MCF 10A (cell line): ENCODE measurements around the gene KLHL7. TPM values are rescaled to one million over a fixed set of nuclear protein-coding genes. Genes with fewer than 3 reads are reported as not detected.
"Not testable (repeated sequence)": the region's sequence is repeated elsewhere in the genome, so short reads cannot be mapped to it uniquely, and the experiment has no call there.

Experiments
- BruUV-seq: library from RNA; stranded (reverse); fragments of 400-500 nt; replicated peaks from 2 replicates; lab custom pipeline; 2021; lab: Mats Ljungman, UMichigan
- CTCF ChIA-PET: fragments of 300-600 bp; sonication (Branson Sonifier 250); formaldehyde crosslinking; extraction: SDS; loops from one replicate; lab custom pipeline; 2021; ENCODE audit warnings: antibody characterized with exemption, inconsistent platforms; lab: Yijun Ruan, JAX
- POLR2A ChIA-PET: fragments of 300-600, 350-650 bp; sonication (Branson Sonifier 250); formaldehyde crosslinking; extraction: SDS; loops from one replicate; lab custom pipeline; 2020; ENCODE audit warnings: antibody characterized with exemption, inconsistent platforms; lab: Yijun Ruan, JAX
- DNase-seq: peaks from one replicate; pipeline ENCODE4 v3.0.0-alpha.2; 2018; ENCODE audit not compliant: unreplicated experiment
- H3K27ac Mint-ChIP-seq: one replicate; pipeline ENCODE4 v1.8.0; 2022; ENCODE audit warnings: mild to moderate bottlenecking, low read depth, mixed read lengths; ENCODE audit not compliant: unreplicated experiment
- H3K27me3 Mint-ChIP-seq: one replicate; pipeline ENCODE4 v1.8.0; 2022; ENCODE audit warnings: mixed read lengths; ENCODE audit not compliant: insufficient read depth, unreplicated experiment
- H3K36me3 Mint-ChIP-seq: one replicate; pipeline ENCODE4 v1.8.0; 2022; ENCODE audit warnings: mild to moderate bottlenecking, moderate library complexity, mixed read lengths; ENCODE audit not compliant: insufficient read depth, unreplicated experiment
- H3K4me1 Mint-ChIP-seq: one replicate; pipeline ENCODE4 v1.8.0; 2022; ENCODE audit warnings: mixed read lengths; ENCODE audit not compliant: insufficient read depth, unreplicated experiment
- H3K4me3 Mint-ChIP-seq: one replicate; pipeline ENCODE4 v1.8.0; 2022; ENCODE audit warnings: mild to moderate bottlenecking, moderate library complexity, mixed read lengths; ENCODE audit not compliant: unreplicated experiment
- H3K9me3 Mint-ChIP-seq: one replicate; pipeline ENCODE4 v1.8.0; 2022; ENCODE audit warnings: mixed read lengths; ENCODE audit not compliant: unreplicated experiment
- intact Hi-C: fragments of 100-400 bp; cut with micrococcal nuclease; formaldehyde crosslinking; loops from 2 replicates; pipeline ENCODE4 v1.14.1; 2022
- total RNA-seq: library from RNA; stranded (reverse); gene quantifications from 2 replicates; pipeline ENCODE4 v1.2.3, GENCODE V29; 2022
- TF ChIP-seq, protein P1 (sequence below): fragments of 200-600 bp; IDR thresholded peaks from one replicate; pipeline ENCODE4 v1.8.0; 2022; ENCODE audit warnings: antibody characterized with exemption, mild to moderate bottlenecking; ENCODE audit not compliant: unreplicated experiment

The KLHL7 gene
- total RNA-seq, 1 experiment from 2014 or later: 19.1 TPM

- Mint-ChIP-seq H3K4me3 (no peak overlapping the region), H3K27ac (no peak overlapping the region), H3K9me3 (no peaks in the 10 kb centered on the region), H3K36me3 (no peaks in the 10 kb centered on the region), H3K4me1 (peaks cover 5% of the 10 kb centered on the region), H3K27me3 (no peaks in the 10 kb centered on the region)
- POLR2A ChIA-PET: interaction anchor here (0.7 kb wide), 1 partner anchor 10 kb away, joined by 3 read pairs; no protein-coding TSS in a partner anchor
- BruUV-seq: no TSS peak
- intact Hi-C loops: no loop called here
- no peak for DNase-seq
- CTCF ChIA-PET: interaction anchor here (1.7 kb wide), 1 partner anchor 11 kb away, joined by 5 read pairs; no protein-coding TSS in a partner anchor
- TF ChIP-seq, protein P1, sequence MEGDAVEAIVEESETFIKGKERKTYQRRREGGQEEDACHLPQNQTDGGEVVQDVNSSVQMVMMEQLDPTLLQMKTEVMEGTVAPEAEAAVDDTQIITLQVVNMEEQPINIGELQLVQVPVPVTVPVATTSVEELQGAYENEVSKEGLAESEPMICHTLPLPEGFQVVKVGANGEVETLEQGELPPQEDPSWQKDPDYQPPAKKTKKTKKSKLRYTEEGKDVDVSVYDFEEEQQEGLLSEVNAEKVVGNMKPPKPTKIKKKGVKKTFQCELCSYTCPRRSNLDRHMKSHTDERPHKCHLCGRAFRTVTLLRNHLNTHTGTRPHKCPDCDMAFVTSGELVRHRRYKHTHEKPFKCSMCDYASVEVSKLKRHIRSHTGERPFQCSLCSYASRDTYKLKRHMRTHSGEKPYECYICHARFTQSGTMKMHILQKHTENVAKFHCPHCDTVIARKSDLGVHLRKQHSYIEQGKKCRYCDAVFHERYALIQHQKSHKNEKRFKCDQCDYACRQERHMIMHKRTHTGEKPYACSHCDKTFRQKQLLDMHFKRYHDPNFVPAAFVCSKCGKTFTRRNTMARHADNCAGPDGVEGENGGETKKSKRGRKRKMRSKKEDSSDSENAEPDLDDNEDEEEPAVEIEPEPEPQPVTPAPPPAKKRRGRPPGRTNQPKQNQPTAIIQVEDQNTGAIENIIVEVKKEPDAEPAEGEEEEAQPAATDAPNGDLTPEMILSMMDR: no peak
Measured at GRCh38 chr7:23218196-23218595, 112.6 kb downstream of the KLHL7 start.

GRCh38 chr7:23220690-23221305 is 115.2 kb downstream of the KLHL7 start:
- H3K27me3 Mint-ChIP-seq: no peaks in the 10 kb centered on the region
- no peaks in the 10 kb centered on the region for H3K9me3 Mint-ChIP-seq
- H3K4me3 Mint-ChIP-seq: no peak overlapping the region
- no peak for DNase-seq
- CTCF ChIA-PET: interaction anchor here (0.5 to 0.8 kb wide), 2 partner anchors 37 to 1876 kb away, joined by 3 to 5 read pairs; no protein-coding TSS in a partner anchor
- intact Hi-C loops: no loop called here
- no peaks in the 10 kb centered on the region for H3K36me3 Mint-ChIP-seq
- TF ChIP-seq, protein P1: no peak
- H3K27ac Mint-ChIP-seq: no peak overlapping the region
- H3K4me1 Mint-ChIP-seq: peaks cover 5% of the 10 kb centered on the region
- BruUV-seq: no TSS peak
- POLR2A ChIA-PET: no interaction called here

DNA sequence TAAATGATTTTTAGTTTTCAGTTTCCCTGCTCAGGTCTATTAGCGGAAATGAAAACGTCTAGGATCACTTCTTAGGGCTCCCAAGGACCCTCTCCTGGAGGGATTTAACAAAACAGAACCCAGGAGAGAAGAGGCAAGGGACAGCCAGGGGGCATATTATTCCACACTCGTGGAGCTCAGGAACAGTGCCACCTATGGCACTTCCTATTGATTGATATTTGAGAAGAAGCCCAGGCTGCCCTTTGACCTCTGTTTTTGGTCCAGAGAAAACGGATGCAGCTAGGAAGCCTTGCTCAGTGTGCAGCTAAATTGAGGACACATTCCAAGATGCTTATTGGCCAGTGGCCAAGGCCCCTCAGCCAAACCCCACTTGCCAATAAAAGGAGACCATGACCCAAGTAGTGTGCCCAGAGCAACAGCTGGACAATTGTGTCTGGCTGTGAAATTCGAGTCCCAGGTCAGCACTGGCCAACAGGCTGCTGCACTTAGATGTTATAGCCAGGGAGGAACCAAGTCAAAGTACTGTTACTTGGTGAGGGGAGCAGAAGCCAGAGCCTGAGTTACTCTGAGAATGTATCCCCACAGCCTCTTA is 117.0 kb downstream of the KLHL7 start:
- CTCF ChIA-PET: interaction anchor here (0.6 to 1.1 kb wide), 6 partner anchors 40 to 439 kb away, joined by 3 to 4 read pairs (median 3); no protein-coding TSS in a partner anchor
- H3K4me3 Mint-ChIP-seq: no peak overlapping the region
- BruUV-seq: no TSS peak

DNA sequence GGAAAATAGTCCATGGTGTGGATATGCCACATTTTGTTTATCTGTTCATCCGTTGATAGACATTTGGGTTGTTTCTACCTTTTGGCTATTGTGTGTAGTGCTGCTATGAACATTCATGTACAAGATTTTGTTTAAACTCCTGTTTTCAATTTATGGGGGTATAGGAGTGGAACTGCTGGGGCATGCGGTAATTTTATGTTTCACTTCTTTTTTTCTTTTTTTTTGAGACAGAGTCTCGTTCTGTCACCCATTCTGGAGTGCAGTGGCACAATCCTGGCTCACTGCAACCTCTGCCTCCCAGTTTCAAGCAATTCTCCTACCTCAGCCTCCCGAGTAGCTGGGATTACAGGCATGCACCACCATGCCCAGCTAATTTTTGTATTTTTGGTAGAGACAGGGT is 118.8 kb downstream of the KLHL7 start:
- H3K27ac Mint-ChIP-seq, POLR2A ChIA-PET, H3K27me3 Mint-ChIP-seq, DNase-seq, H3K4me1 Mint-ChIP-seq, intact Hi-C loops, CTCF ChIA-PET, BruUV-seq, H3K36me3 Mint-ChIP-seq, H3K4me3 Mint-ChIP-seq: not testable (repeated sequence)
- H3K9me3 Mint-ChIP-seq: peaks cover 13% of the 10 kb centered on the region

More for the DNA sequence above, 117.0 kb downstream of the KLHL7 start:
- Mint-ChIP-seq H3K4me1 (peaks cover 5% of the 10 kb centered on the region), H3K36me3 (no peaks in the 10 kb centered on the region), H3K27ac (no peak overlapping the region), H3K9me3 (no peaks in the 10 kb centered on the region), H3K27me3 (no peaks in the 10 kb centered on the region)
- TF ChIP-seq, protein P1: no peak
- POLR2A ChIA-PET: no interaction called here
- intact Hi-C loops: no loop called here
- no peak for DNase-seq
